A549 (cell line): Measurements from ENCODE around the gene PNISR.

Source experiments
- CEBPB ChIP-seq, 2 experiments: fragments of >200 bp in 1 of 2; sonication (Bioruptor Twin) in 1 of 2; formaldehyde crosslinking in 1 of 2; IDR thresholded peaks; 2 replicates each; pipeline ENCODE4 v1.6.1; 2012 to 2016
- CHD2 ChIP-seq: fragments of 150-350 bp; IDR thresholded peaks from 2 replicates; pipeline ENCODE4 v1.6.1; 2014; ENCODE audit warnings: low read length; ENCODE audit not compliant: partially characterized antibody
- KDM5A ChIP-seq: fragments of 200-600 bp; sonication (generic); IDR thresholded peaks from 2 replicates; pipeline ENCODE4 v1.6.1; 2016; ENCODE audit warnings: antibody characterized with exemption, mild to moderate bottlenecking
- POLR2A ChIP-seq: IDR thresholded peaks from 2 replicates; pipeline ENCODE4 v1.6.1; 2012; ENCODE audit warnings: mild to moderate bottlenecking, low read length
- RAD21 ChIP-seq, 2 experiments: fragments of >200 bp in 1 of 2; sonication (Bioruptor Twin) in 1 of 2; formaldehyde crosslinking in 1 of 2; IDR thresholded peaks in 1 of 2; conservative IDR thresholded peaks in 1 of 2; 2 replicates in 1 of 2; 3 replicates in 1 of 2; pipeline ENCODE4 v1.6.1; 2012 to 2018; ENCODE audit warnings: inconsistent platforms in 1 of 2
- SREBF2 ChIP-seq: fragments of 450-650 bp; IDR thresholded peaks from 2 replicates; pipeline ENCODE4 v1.6.1; 2014; ENCODE audit warnings: mild to moderate bottlenecking, moderate library complexity
- TP53 ChIP-seq: fragments of 250-450 bp; sonication (Bioruptor Pico); IDR thresholded peaks from 2 replicates; pipeline ENCODE4 v1.5.0; 2021; ENCODE audit warnings: mild to moderate bottlenecking, moderate library complexity
- TF ChIP-seq, protein P1 (sequence below): fragments of 200-600 bp; sonication (generic); IDR thresholded peaks from 2 replicates; pipeline ENCODE4 v1.6.1; 2016; ENCODE audit warnings: antibody characterized with exemption, mild to moderate bottlenecking, moderate library complexity
- TF ChIP-seq, protein P2 (sequence below): fragments of >200 bp; sonication (Bioruptor Twin); formaldehyde crosslinking; IDR thresholded peaks from 3 replicates; pipeline ENCODE4 v1.5.1; 2016

DNA sequence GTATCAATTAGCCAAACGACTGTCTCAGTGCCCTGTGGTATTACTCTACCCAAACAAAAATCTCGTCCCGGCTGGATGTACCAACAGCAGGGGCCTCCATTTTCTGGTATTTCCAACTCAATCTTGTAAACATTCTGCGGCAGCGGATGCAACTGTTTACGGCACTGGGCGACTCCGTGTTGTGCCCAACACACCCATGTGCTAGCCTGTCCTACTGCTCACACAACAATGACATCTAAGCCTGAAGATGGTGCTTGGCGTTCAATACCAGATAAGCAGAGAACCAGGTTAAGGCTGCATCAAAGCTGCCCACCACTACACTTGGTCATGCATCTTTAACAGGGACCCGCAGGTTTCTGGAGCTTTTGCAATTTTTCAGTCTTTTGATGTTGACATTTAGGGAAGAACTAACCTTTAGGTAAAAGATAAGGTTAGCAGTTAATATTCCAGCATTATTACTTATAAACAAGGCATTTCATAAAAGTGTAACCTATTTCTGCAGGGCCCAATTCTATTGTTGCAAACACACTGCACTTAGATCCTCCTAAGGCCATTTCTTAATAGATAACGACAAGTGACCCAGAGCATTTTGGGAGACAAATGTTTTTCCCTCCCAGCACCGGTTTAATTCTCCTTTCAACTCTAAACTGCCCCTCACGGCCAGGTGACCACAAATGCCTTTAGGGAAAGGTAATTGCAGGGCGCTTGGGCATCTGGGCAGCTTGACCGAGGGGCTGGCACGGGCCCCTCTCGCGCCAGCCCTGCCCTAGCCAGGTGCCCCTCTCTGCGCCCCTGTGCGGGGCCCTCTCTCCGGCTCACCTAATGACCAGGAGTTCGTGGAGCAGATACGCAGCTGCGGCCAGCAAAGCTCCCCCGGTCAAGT is 76.6 kb downstream of the PNISR start:
- TF ChIP-seq, protein P1, sequence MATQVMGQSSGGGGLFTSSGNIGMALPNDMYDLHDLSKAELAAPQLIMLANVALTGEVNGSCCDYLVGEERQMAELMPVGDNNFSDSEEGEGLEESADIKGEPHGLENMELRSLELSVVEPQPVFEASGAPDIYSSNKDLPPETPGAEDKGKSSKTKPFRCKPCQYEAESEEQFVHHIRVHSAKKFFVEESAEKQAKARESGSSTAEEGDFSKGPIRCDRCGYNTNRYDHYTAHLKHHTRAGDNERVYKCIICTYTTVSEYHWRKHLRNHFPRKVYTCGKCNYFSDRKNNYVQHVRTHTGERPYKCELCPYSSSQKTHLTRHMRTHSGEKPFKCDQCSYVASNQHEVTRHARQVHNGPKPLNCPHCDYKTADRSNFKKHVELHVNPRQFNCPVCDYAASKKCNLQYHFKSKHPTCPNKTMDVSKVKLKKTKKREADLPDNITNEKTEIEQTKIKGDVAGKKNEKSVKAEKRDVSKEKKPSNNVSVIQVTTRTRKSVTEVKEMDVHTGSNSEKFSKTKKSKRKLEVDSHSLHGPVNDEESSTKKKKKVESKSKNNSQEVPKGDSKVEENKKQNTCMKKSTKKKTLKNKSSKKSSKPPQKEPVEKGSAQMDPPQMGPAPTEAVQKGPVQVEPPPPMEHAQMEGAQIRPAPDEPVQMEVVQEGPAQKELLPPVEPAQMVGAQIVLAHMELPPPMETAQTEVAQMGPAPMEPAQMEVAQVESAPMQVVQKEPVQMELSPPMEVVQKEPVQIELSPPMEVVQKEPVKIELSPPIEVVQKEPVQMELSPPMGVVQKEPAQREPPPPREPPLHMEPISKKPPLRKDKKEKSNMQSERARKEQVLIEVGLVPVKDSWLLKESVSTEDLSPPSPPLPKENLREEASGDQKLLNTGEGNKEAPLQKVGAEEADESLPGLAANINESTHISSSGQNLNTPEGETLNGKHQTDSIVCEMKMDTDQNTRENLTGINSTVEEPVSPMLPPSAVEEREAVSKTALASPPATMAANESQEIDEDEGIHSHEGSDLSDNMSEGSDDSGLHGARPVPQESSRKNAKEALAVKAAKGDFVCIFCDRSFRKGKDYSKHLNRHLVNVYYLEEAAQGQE: no peak
- TF ChIP-seq POLR2A (no peak), CHD2 (no peak), TP53 (CRISPR knock-in tag) (no peak), KDM5A (no peak), RAD21 (conservative IDR thresholded peaks at IDR 0.05 in 1 of 2, IDR thresholded peaks at IDR 0.05 in 1 of 2) (no peak), SREBF2 (no peak), CEBPB (IDR thresholded peaks at IDR 0.05) (no peak)
- TF ChIP-seq, protein P2, sequence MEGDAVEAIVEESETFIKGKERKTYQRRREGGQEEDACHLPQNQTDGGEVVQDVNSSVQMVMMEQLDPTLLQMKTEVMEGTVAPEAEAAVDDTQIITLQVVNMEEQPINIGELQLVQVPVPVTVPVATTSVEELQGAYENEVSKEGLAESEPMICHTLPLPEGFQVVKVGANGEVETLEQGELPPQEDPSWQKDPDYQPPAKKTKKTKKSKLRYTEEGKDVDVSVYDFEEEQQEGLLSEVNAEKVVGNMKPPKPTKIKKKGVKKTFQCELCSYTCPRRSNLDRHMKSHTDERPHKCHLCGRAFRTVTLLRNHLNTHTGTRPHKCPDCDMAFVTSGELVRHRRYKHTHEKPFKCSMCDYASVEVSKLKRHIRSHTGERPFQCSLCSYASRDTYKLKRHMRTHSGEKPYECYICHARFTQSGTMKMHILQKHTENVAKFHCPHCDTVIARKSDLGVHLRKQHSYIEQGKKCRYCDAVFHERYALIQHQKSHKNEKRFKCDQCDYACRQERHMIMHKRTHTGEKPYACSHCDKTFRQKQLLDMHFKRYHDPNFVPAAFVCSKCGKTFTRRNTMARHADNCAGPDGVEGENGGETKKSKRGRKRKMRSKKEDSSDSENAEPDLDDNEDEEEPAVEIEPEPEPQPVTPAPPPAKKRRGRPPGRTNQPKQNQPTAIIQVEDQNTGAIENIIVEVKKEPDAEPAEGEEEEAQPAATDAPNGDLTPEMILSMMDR: no peak
